Endothelial cell of umbilical vein (primary cell): ENCODE results near the gene INPP1. TPM values are rescaled to one million over a fixed set of nuclear protein-coding genes. Genes with fewer than 3 reads are reported as not detected.

Source experiments
- BruUV-seq: library from RNA; stranded (reverse); fragments of 400-500 nt; replicated peaks from 2 replicates; lab custom pipeline; 2021; lab: Mats Ljungman, UMichigan
- CTCF ChIA-PET: fragments of 300-600, 350-600 bp; sonication (Branson Sonifier 250); formaldehyde crosslinking; loops from one replicate; lab custom pipeline; 2021; ENCODE audit warnings: antibody characterized with exemption, inconsistent platforms; lab: Charles Lee
- POLR2A ChIA-PET: fragments of 300-600, 350-600 bp; sonication (Branson Sonifier 250); formaldehyde crosslinking; loops from one replicate; lab custom pipeline; 2021; ENCODE audit warnings: antibody characterized with exemption, inconsistent platforms; lab: Charles Lee
- DNase-seq: peaks from one replicate; pipeline ENCODE4 v3.0.0-alpha.2; 2011; ENCODE audit warnings: low read depth, low spot score
- FAIRE-seq: peaks from 2 replicates; lab custom pipeline; 2011; peaks lifted over from hg19 to GRCh38; lab: Jason Lieb, UNC
- H2AFZ ChIP-seq: 2 replicates; pipeline ENCODE4 v1.6.0; 2012; ENCODE audit warnings: low read depth, low read length, control low read depth, inconsistent platforms
- H3K27ac ChIP-seq: 2 replicates; pipeline ENCODE4 v1.5.1; 2011; ENCODE audit warnings: low read depth, mild to moderate bottlenecking, control low read depth, low read length, moderate library complexity; ENCODE audit not compliant: insufficient read depth
- H3K27me3 ChIP-seq, 2 experiments: 2 replicates each; pipeline versions ENCODE4 v1.6.0 to v1.6.1; 2011; ENCODE audit warnings: low read length in 2 of 2, mixed read lengths in 1 of 2; ENCODE audit not compliant: control insufficient read depth in 2 of 2, insufficient read depth in 2 of 2
- H3K36me3 ChIP-seq, 2 experiments: 2 replicates in 1 of 2; 3 replicates in 1 of 2; pipeline ENCODE4 v1.5.1; 2011; ENCODE audit warnings: low read length in 2 of 2, mild to moderate bottlenecking in 1 of 2, moderate library complexity in 1 of 2; ENCODE audit not compliant: control insufficient read depth in 2 of 2, insufficient read depth in 2 of 2; ENCODE audit errors: extremely low read depth in 1 of 2
- H3K4me1 ChIP-seq: 3 replicates; pipeline ENCODE4 v1.5.1; 2011; ENCODE audit warnings: mild to moderate bottlenecking, low read length; ENCODE audit not compliant: control insufficient read depth, insufficient read depth; ENCODE audit errors: extremely low read depth
- H3K4me2 ChIP-seq: 2 replicates; pipeline ENCODE4 v1.6.1; 2011; ENCODE audit warnings: low read length, control low read depth, mixed read lengths; ENCODE audit not compliant: insufficient read depth
- H3K4me3 ChIP-seq, 3 experiments: fragments of 200-600 bp in 1 of 3; sonication (generic), shearing (Covaris generic) in 1 of 3; replicated peaks in 1 of 3; 2 replicates each; pipeline ENCODE4 v1.5.1; 2011 to 2016; ENCODE audit warnings: control low read depth in 3 of 3, low read length in 3 of 3, mild to moderate bottlenecking in 2 of 3, inconsistent platforms in 1 of 3, low read depth in 1 of 3, moderate library complexity in 1 of 3; ENCODE audit not compliant: insufficient read depth in 1 of 3
- H3K79me2 ChIP-seq: 2 replicates; pipeline ENCODE4 v1.6.0; 2012; ENCODE audit warnings: low read length, inconsistent platforms; ENCODE audit not compliant: control insufficient read depth, insufficient read depth
- H3K9ac ChIP-seq: replicated peaks from 2 replicates; pipeline ENCODE3; 2011; ENCODE audit warnings: low read length, control low read depth; ENCODE audit not compliant: insufficient read depth; ENCODE audit errors: extremely low read depth
- H3K9me1 ChIP-seq: replicated peaks from 3 replicates; pipeline ENCODE4 v1.6.0; 2011; ENCODE audit warnings: mild to moderate bottlenecking, low read length; ENCODE audit not compliant: control insufficient read depth, insufficient read depth; ENCODE audit errors: extremely low read depth
- H3K9me3 ChIP-seq: replicated peaks from 2 replicates; pipeline ENCODE4 v1.5.1; 2012; ENCODE audit warnings: low read length, inconsistent platforms; ENCODE audit not compliant: control insufficient read depth, insufficient read depth
- H4K20me1 ChIP-seq: replicated peaks from 2 replicates; pipeline ENCODE3; 2011; ENCODE audit warnings: mild to moderate bottlenecking, low read length; ENCODE audit not compliant: control insufficient read depth, insufficient read depth; ENCODE audit errors: extremely low read depth
- GATA2 ChIP-seq: IDR thresholded peaks from 2 replicates; pipeline ENCODE4 v1.7.0; 2011; ENCODE audit warnings: low read depth, mild to moderate bottlenecking, moderate library complexity, mixed read lengths, low read length; ENCODE audit not compliant: insufficient read length, insufficient read depth
- MAX ChIP-seq: IDR thresholded peaks from 2 replicates; pipeline ENCODE4 v1.6.1; 2011; ENCODE audit not compliant: insufficient read depth, insufficient read length
- POLR2A ChIP-seq: IDR thresholded peaks from 2 replicates; pipeline ENCODE4 v1.6.1; 2012; ENCODE audit warnings: low read depth, mild to moderate bottlenecking, control low read depth, low read length
- dilution Hi-C: fragments of 300-500 bp; cut with MboI; formaldehyde crosslinking; loops from one replicate; pipeline ENCODE4 v1.15.0; 2019; ENCODE audit warnings: low sequenced_read_pairs; ENCODE audit not compliant: extremely low pct_ligation_motif_present
- intact Hi-C: fragments of 100-400 bp; cut with micrococcal nuclease; formaldehyde crosslinking; loops from one replicate; pipeline ENCODE4 v1.10.0; 2022
- polyA plus RNA-seq, 4 experiments: library from polyadenylated mRNA; depleted of rRNA in 3 of 4; stranded (reverse) in 3 of 4; unstranded in 1 of 4; fragments of >200 nt; gene quantifications; 2 replicates each; pipeline versions ENCODE4 v1.2.1 to v1.2.3, GENCODE V29; 2011 to 2012; ENCODE audit warnings: missing spikeins in 1 of 4
- total RNA-seq: library from RNA; stranded (reverse); gene quantifications from 2 replicates; pipeline ENCODE4 v1.2.3, GENCODE V29; 2021
- TF ChIP-seq, protein P1 (sequence below), 2 donors: IDR thresholded peaks; 1 replicate in 1 of 2; 2 replicates in 1 of 2; pipeline ENCODE4 v1.5.1; 2011; ENCODE audit warnings: low read length in 2 of 2, mild to moderate bottlenecking in 2 of 2, moderate library complexity in 2 of 2, control low read depth in 1 of 2, inconsistent platforms in 1 of 2, low read depth in 1 of 2; ENCODE audit not compliant: insufficient read depth in 1 of 2; ENCODE audit errors: extremely low read depth in 1 of 2

The INPP1 gene
- total and polyA plus RNA-seq, 2 donors (not counting 3 experiments of a cell fraction or from before 2014, with no cell fraction given) = 10.6 to 36.8 TPM

DNA sequence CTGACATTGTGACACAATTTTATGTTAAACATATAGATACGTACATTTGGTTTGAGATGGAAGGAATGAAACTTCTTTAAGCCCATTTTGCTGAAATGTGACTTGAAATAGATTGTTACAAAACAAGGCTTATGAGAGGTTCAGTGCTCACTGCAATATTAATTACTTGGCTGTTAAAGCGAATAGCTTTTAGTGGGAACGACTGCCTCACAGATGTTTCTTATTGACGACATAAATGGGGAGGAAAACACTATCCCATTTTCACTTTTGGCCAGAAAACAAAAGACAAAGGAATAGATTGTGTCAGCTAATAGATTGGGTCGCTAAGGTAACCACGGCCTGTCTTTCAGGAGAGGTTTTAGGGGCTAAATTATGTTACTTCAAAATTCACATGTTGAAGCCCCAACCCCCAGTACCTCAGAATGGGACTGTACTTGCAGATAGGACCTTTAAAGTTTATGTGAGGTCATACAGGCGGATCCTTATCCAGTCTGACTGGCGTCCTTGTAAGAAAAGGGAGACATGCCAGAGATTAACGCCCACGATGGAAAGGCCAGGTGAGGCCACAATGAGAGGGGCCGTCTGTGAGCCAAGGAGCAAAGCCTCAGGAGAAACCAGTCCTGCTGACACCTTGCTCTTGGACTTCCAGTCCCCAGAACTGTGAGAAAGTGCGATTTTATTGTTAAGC lies 10.8 kb downstream of the INPP1 start:
- Histone ChIP-seq H3K4me3 (no peak overlapping the region), H3K36me3 (no peaks in the 10 kb centered on the region), H3K27ac (no peak overlapping the region), H4K20me1 (peaks cover 3% of the 10 kb centered on the region), H3K9ac (no peak overlapping the region), H3K4me1 (no peaks in the 10 kb centered on the region), H3K79me2 (peaks cover 35% of the 10 kb centered on the region), H3K9me3 (no peaks in the 10 kb centered on the region), H3K4me2 (no peak overlapping the region), H3K9me1 (no peaks in the 10 kb centered on the region), H3K27me3 (no peaks in the 10 kb centered on the region), H2AFZ (no peak overlapping the region)
- DNase-seq = no peak
- dilution Hi-C loops (no loop called here), intact Hi-C loops (no loop called here)
- POLR2A ChIA-PET = interaction anchor here (0.5 kb wide), 1 partner anchor 23 kb away, joined by 3 read pairs; no protein-coding TSS in a partner anchor
- BruUV-seq = no TSS peak
- FAIRE-seq = no peak
- CTCF ChIA-PET = interaction anchor here (1.0 to 3.8 kb wide), 3 partner anchors 10 to 25 kb away, joined by 3 to 20 read pairs (median 7); no protein-coding TSS in a partner anchor
- TF ChIP-seq GATA2 (no peak), POLR2A (no peak), MAX (no peak)
- TF ChIP-seq, protein P1, sequence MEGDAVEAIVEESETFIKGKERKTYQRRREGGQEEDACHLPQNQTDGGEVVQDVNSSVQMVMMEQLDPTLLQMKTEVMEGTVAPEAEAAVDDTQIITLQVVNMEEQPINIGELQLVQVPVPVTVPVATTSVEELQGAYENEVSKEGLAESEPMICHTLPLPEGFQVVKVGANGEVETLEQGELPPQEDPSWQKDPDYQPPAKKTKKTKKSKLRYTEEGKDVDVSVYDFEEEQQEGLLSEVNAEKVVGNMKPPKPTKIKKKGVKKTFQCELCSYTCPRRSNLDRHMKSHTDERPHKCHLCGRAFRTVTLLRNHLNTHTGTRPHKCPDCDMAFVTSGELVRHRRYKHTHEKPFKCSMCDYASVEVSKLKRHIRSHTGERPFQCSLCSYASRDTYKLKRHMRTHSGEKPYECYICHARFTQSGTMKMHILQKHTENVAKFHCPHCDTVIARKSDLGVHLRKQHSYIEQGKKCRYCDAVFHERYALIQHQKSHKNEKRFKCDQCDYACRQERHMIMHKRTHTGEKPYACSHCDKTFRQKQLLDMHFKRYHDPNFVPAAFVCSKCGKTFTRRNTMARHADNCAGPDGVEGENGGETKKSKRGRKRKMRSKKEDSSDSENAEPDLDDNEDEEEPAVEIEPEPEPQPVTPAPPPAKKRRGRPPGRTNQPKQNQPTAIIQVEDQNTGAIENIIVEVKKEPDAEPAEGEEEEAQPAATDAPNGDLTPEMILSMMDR (IDR thresholded peaks at IDR 0.05; ENCODE audit: extremely low read depth in 1 of 2, insufficient read depth in 1 of 2, low read depth in 1 of 2, low read length in 2 of 2) = no peak
